NB4 (cell line): ENCODE measurements around the gene PRICKLE3.

Experiments used
- CTCF ChIP-seq: IDR thresholded peaks from one replicate; pipeline ENCODE4 v1.5.1; 2012; ENCODE audit warnings: low read depth, low read length
- MAX ChIP-seq: IDR thresholded peaks from 2 replicates; pipeline ENCODE4 v1.6.1; 2011; ENCODE audit warnings: low read depth, low read length
- MYC ChIP-seq: IDR thresholded peaks from 2 replicates; pipeline ENCODE4 v1.6.1; 2011; ENCODE audit warnings: low read depth, low read length
- POLR2A ChIP-seq: IDR thresholded peaks from 2 replicates; pipeline ENCODE4 v1.6.1; 2011; ENCODE audit warnings: mild to moderate bottlenecking; ENCODE audit not compliant: insufficient read length; ENCODE audit errors: extremely low read depth

- TF ChIP-seq CTCF (no peak), POLR2A (no peak), MYC (no peak), MAX (no peak)
Observed at GRCh38 chrX:49214996-49215526, 28.9 kb upstream of the PRICKLE3 start.
